ENCODE data around the gene ACVR2B.
"Not testable (repeated sequence)": the region's sequence is repeated elsewhere in the genome, so short reads cannot be mapped to it uniquely, and the experiment has no call there.

ACVR2B gene

DNA sequence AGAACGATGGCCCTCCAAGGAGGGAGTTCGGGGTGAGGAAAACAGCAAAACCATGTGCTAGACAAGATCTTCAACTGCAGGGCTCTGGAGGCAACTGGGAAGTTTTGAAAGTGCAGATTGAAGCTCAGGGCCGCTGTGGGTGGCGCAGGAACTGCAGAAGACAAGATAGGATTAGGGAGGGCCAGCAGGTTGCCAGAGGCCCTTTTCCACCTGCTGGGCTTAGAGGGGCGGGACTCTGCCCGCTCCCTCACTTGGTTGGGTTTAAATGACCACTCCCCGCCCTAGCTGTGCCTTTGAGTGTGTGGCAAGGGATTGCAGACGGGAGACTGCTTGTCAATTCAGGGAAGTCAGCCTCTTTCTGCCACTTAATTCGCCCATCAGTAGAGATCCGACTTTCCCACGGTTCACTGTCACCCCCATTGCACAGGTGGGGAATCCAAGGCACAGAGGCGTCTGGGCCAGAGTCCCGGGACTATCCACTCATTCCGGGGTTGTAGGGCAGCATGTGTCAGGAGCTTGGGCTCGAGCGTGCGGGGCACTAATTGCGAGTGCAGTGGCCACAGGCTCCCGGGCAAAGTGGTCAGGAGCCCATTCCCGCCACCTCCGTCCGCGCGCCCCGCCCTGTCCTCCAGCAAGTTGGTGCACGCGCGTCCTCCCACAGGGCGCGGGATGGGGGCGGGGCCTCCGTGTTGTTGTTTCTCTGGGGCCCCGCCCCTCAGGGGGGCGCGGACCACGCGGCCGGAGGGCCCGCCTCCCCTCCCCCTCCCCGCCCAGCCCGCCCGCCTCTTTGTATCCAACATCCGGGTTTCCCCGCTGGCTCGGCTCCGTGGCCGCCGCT is at the start of gene ACVR2B:
ACVR2B (plus strand) TSS at position 816 of the 838 bp plus-strand sequence. CDS start 433 bp downstream, outside the sequence.
- DNase-seq (ENCODE audit: low spot score) = peak; percentile 82

DNA sequence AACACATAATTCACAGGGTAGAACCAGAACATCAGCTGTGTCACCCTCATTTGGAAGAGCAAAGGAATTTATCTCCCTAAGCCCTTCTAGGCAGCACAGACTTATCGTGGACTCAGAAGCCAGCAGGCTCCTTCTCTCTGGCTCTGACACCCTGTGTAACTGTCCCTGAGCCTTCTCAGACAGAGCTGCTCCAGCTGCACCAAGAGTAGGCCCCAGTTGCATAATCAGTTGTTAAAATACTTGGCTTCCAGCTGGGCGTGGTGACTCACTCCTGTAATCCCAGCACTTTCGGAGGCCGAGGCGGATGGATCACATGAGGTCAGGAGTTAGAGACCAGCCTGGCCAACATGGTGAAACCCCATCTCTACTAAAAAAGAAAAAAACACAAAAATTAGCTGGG is 49.4 kb upstream of the ACVR2B start:
- no peak for DNase-seq (ENCODE audit: low spot score)

DNA sequence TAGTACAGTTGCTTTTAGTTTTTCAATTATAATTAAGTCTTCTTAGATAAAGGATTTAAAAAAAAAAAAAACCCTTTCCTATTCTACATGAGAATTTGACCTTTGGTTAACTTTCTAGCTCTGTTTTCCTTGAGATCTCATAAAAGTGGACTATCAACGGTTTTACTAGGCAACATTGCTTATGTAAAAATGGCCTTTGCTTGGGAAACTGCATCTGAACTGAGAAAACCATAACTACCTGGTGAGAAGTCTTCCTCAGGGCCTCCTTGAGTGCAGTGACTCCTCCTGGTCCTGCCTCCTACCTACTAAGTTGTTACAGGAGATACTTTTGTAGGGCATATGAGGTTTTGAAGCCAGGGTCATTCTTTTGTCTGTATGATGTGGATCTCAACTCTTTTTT is 42.1 kb upstream of the ACVR2B start:
- no peak for DNase-seq (ENCODE audit: low spot score)

DNA sequence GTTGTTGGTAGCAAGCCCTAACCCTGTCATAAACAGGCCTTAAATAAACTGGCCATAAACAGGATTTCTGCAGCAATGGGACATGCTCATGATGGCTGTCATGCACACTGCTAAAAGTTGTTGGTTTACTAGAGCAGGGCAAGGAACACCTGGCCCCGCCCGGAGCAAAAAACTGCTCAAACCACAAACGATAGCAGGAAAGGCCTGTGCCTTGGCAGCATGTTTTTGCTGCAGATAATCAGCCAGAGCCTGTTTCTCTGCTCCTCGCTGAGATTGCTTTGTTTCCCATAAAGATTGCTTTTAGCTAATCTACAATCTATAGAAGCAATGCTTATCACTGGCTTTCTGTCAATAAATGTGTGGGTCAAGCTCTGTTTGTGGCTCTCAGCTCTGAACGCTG is 32.9 kb upstream of the ACVR2B start:
- DNase-seq (ENCODE audit: low spot score) = not testable (repeated sequence)

- no peak for DNase-seq (ENCODE audit: low spot score)
Measured at GRCh38 chr3:38421679-38422336, 31.9 kb upstream of the ACVR2B start.

DNA sequence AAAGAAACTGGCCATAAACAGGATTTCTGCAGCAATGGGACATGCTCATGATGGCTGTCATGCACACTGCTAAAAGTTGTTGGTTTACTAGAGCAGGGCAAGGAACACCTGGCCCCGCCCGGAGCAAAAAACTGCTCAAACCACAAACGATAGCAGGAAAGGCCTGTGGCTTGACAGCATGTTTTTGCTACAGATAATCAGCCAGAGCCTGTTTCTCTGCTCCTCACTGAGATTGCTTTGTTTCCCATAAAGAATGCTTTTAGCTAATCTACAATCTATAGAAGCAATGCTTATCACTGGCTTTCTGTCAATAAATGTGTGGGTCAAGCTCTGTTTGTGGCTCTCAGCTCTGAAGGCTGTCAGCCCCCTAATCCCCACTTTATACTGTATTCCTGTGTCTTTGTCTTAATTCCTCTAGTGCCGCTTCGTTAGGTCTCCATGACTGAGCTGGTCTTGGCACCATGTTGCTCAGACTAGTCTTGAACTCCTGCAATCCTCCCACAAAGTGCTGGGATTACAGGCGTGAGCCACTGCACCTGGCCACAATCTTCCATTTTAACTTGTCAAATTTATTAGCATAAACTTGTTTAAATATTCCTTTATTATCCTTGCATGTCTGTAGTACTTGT is 26.8 kb upstream of the ACVR2B start:
- DNase-seq (ENCODE audit: low spot score) = not testable (repeated sequence)

DNA sequence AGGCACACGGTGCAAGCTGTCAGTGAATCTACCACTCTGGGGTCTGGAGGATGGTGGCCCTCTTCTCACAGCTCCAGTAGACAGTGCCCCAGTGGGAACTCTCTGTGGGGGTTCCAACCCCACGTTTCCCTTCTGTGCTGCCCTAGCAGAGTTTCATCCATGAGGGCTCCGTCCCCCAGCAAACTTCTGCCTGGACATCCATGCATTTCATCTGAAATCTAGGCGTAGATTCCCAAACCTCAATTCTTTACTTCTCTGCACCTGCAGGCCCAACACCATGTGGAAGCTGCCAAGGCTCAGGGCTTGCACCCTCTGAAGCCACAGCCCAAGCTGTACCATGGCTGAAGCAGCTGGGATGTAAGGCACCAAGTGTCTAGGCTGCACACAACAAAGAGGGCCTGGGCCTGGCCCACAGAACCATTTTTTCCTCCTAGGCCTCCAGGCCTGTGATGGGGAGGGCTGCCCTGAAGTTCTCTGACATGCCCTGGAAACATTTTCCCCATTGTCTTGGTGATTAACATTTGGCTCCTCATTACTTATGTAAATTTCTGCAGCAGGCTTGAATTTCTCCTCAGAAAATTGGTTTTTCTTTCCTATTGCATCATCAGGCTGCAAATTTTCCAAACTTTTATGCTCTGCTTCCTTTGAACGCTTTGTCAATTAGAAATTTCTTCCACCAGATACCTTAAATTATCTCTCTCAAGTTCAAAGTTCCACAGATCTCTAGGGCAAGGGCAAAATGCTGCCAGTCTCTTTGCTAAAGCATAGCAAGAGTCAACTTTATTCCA is 20.6 kb upstream of the ACVR2B start:
- DNase-seq (ENCODE audit: low spot score) = not testable (repeated sequence)

GRCh38 chr3:38433661-38434060 is 20.0 kb upstream of the ACVR2B start:
- DNase-seq (ENCODE audit: low spot score) = not testable (repeated sequence)

DNA sequence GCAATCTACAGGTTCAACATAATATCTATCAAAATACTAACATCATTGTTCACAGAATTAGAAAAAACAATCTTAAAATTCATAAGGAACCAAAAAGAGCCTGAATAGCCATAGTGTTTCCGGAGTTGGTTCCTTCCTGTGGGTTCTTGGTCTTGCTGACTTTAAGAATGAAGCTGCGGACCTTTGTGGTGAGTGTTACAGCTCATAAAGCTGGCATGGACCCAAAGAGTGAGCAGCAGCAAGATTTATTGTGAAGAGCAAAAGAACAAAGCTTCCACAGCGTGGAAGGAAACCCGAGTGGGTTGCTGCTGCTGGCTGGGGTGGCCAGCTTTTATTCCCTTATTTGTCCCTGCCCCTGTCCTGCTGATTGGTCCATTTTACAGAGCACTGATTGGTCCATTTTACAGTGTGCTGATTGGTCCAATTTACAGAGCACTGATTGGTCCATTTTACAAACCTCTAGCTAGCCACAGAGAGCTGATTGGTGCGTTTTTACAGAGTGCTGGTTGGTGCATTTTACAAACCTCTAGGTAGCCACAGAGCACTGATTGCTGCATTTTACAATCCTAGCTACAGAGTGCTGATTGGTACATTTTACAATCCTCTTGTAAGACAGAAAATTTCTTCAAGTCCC is 15.1 kb upstream of the ACVR2B start:
- peak; percentile 48 for DNase-seq (ENCODE audit: low spot score)

GRCh38 chr3:38443205-38443604 is 10.5 kb upstream of the ACVR2B start:
- not testable (repeated sequence) for DNase-seq (ENCODE audit: low spot score)

- no peak for DNase-seq (ENCODE audit: low spot score)
Measured at GRCh38 chr3:38446085-38446686, 7.5 kb upstream of the ACVR2B start.

DNA sequence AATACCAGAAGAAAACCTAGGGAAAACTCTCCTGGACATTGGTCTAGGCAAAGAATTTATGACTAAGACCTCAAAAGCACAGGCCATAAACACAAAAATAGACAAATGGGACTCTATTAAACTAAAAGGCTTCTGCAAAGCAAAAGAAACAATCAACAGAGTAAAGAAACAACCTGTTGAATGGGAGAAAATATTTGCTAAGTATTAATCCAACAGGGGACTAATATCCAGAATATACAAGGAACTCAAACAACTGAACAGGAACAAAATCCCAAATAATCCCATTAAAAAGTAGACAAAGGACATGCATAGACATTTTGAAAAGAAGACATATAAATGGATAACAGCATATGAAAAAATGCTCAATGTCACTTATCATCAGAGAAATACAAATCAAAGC is 6.9 kb upstream of the ACVR2B start:
- DNase-seq (ENCODE audit: low spot score) = no peak

GRCh38 chr3:38450853-38451252 is 2.8 kb upstream of the ACVR2B start:
- DNase-seq (ENCODE audit: low spot score) = no peak

GRCh38 chr3:38453913-38454177 is 155 bp downstream of the ACVR2B start:
- DNase-seq (ENCODE audit: low spot score) = no peak

DNA sequence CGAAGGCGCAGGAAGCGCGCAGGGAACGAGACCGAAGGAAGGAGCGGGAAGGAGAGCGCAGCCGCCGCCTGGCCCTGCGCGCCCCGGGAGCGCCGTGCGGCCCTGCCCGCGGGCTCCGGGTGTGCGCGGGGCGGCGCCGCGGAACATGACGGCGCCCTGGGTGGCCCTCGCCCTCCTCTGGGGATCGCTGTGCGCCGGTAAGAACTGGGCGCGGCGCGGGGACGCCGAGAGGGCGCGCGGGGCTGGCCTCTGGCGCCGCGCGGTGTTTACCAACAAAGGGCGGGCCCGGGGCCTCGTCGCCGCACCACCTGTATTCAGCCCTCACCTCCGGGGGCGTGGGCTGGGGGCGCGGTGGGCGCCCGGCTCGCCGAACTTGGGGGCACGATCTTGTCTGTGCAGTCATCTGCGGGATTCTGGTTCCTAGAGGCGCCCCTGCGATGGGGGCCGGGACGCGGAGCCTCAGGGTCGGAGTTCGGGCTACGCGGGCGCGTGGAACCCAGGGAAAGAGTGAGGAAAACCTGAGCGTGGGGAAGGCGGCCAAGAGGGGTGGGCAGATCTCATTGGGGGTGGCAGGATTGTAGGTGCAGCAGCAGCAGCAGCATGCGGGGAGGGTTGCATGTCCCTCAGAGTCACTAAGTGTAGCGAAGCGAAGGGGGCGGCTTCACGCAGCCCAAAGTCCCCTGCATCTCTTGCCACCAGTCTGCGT is 641 bp downstream of the ACVR2B start:
- peak; percentile 44 for DNase-seq (ENCODE audit: low spot score)

DNA sequence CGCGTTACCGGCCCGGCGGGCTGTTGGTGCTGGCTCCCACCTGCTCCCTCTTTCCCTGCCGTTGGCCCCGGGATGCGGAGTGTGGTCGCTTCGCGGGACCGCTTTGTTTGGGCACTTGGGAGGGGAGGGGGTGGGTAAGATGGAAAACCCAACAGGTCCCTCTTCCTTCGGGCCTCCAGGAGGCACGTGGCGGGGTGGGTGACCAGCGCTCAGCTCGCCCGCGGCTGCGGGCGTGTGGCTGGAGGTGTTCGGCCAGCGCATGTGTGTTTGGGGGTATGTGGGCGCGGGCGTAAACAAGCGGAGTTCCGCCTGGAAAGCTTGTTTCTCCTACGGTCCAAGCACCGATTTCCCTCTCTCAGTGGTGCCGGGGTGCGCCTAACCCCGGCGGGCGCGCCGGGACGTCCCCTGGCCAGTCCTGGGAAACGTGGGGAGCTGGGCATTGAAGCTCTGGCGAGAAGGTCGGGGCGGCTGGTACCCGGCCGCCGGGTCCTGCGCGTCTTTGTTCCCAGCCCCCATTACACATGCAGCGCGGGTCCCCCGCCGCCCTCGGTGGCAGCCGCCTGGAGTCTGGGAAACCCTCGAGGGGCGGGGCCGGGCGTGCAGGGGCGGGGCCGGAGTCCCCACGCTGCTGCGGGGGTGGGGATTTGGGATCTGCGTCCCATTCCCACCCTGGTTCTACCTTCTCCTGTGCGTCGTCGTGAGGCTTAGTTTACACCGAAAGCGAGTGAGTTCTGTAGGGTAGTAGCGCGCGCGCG is 1.4 kb downstream of the ACVR2B start:
- DNase-seq (ENCODE audit: low spot score) = peak; percentile 81

- DNase-seq (ENCODE audit: low spot score) = no peak
Measured at GRCh38 chr3:38455639-38456430, 2.1 kb downstream of the ACVR2B start.

- DNase-seq (ENCODE audit: low spot score) = peak; percentile 59
Measured at GRCh38 chr3:38457111-38458003, 3.7 kb downstream of the ACVR2B start.

Measured in kidney tubule cell (primary cell).